Measurements from ENCODE around the gene HOXB2. TPM values are rescaled to one million over a fixed set of nuclear protein-coding genes. Genes with fewer than 3 reads are reported as not detected.

HOXB2 gene
- total and polyA plus RNA-seq, 2 of the 8 experiments (the other 6 are each of a cell fraction or from before 2014, with no cell fraction given): not detected

GRCh38 chr17:48591255-48592056 lies 46.5 kb upstream of the HOXB2 start:
- no peak overlapping the region for H4K5ac ChIP-seq (ENCODE audit: insufficient read length, low read depth, low read length)
- no peak overlapping the region for H4K8ac ChIP-seq (ENCODE audit: extremely low read depth, insufficient read depth, low read length)
- no peak overlapping the region for H3K23ac ChIP-seq (ENCODE audit: insufficient read length)
- H3K18ac ChIP-seq (ENCODE audit: extremely low read depth, low read length): no peak overlapping the region
- no peaks in the 10 kb centered on the region for H3K79me2 ChIP-seq (ENCODE audit: control insufficient read depth in 1 of 2, insufficient read depth in 2 of 2, low read length in 2 of 2)
- peaks cover 0 to 3% (median 0%) of the 10 kb centered on the region in 4 experiments; a peak in 1 of 8 replicates for H3K36me3 ChIP-seq (ENCODE audit: control insufficient read depth in 2 of 4, insufficient read depth in 4 of 4, low read length in 3 of 4)
- H2BK12ac ChIP-seq (ENCODE audit: low read depth, low read length): peak overlapping the region; percentile 80; the same call in 1 of the 2 replicates
- no peak overlapping the region for H2BK120ac ChIP-seq (replicated peaks; ENCODE audit: low read depth, low read length)
- H3K14ac ChIP-seq (ENCODE audit: insufficient read length): no peak overlapping the region
- no peak overlapping the region for H3K4me2 ChIP-seq (ENCODE audit: insufficient read depth in 1 of 2, low read depth in 2 of 2, low read length in 2 of 2)
- no peaks in the 10 kb centered on the region for H3K79me1 ChIP-seq (ENCODE audit: low read depth, low read length)
- H4K20me1 ChIP-seq (replicated peaks in 1 of 2; ENCODE audit: control insufficient read depth in 1 of 2, insufficient read depth in 2 of 2, low read length in 2 of 2): peaks cover 28 to 39% of the 10 kb centered on the region in 2 experiments
- H2AK5ac ChIP-seq (ENCODE audit: low read depth, low read length): no peak overlapping the region
- no peak overlapping the region for H4K91ac ChIP-seq (replicated peaks; ENCODE audit: insufficient read length, low read length)
- peaks cover 95 to 100% (median 99%) of the 10 kb centered on the region in 4 experiments for H3K27me3 ChIP-seq (replicated peaks in 1 of 4; ENCODE audit: control insufficient read depth in 3 of 4, extremely low read depth in 1 of 4, insufficient read depth in 3 of 4, low read length in 3 of 4)
- no peak overlapping the region for H2BK5ac ChIP-seq (ENCODE audit: low read depth, low read length)
- ChIA-PET POLR2A (ENCODE audit: partially characterized antibody) (interaction anchor here (0.6 kb wide), 1 partner anchor 213 kb away, joined by 3 read pairs; no protein-coding TSS in a partner anchor), CTCF (ENCODE audit: partially characterized antibody) (interaction anchor here (0.7 to 7.0 kb wide), 15 partner anchors 22 to 702 kb away, joined by 3 to 53 read pairs (median 5); no protein-coding TSS in a partner anchor)
- H2BK15ac ChIP-seq (ENCODE audit: low read length): no peak overlapping the region
- 40% methylated on average over 10 of the region's 10 CpGs; no CpG with 5 or more reads in 1 of the 2 experiments for WGBS, 2 experiments (ENCODE audit: extremely low coverage in 1 of 2, insufficient coverage in 1 of 2, insufficient read length in 1 of 2, insufficient replicate concordance in 2 of 2, low coverage in 1 of 2, low lambda C conversion rate in 2 of 2, missing lambda C conversion rate in 1 of 2)
- no peaks in the 10 kb centered on the region; the same call in 1 of the 2 replicates for H3K23me2 ChIP-seq (ENCODE audit: low read depth, low read length)
- H2BK20ac ChIP-seq (ENCODE audit: low read length): no peak overlapping the region
- peaks cover 0 to 10% (median 3%) of the 10 kb centered on the region in 4 experiments; a peak in 5 of 7 replicates for H3K4me1 ChIP-seq (replicated peaks in 1 of 4; ENCODE audit: control insufficient read depth in 3 of 4, insufficient read depth in 4 of 4, low read length in 3 of 4)
- H3K9ac ChIP-seq (replicated peaks in 1 of 4; ENCODE audit: extremely low read depth in 1 of 4, low read depth in 3 of 4, low read length in 3 of 4): no peak overlapping the region
- no peak overlapping the region for H3K4me3 ChIP-seq (ENCODE audit: extremely low read depth in 1 of 4, insufficient read depth in 2 of 4, low read depth in 3 of 4, low read length in 4 of 4)
- no peak for DNase-seq (ENCODE audit: low read depth in 1 of 2, low spot score in 2 of 2)
- H3K56ac ChIP-seq (replicated peaks; ENCODE audit: insufficient read length, low read depth, low read length): no peak overlapping the region
- no peak overlapping the region for H3K4ac ChIP-seq (replicated peaks; ENCODE audit: insufficient read length, low read depth, low read length)
- no peak overlapping the region for H2AFZ ChIP-seq (ENCODE audit: low read length)
- FAIRE-seq: no peak
- no peaks in the 10 kb centered on the region; a peak in 1 of 4 replicates for H3K9me3 ChIP-seq (ENCODE audit: insufficient read depth in 2 of 2, low read depth in 1 of 2, low read length in 1 of 2)
- H3K27ac ChIP-seq (ENCODE audit: low read depth, low read length): no peak overlapping the region
- TF ChIP-seq CBX8 (IDR thresholded peaks at IDR 0.05; ENCODE audit: borderline replicate concordance, low read depth, low read length): peak; percentile 18; the same call in 1 of the 2 replicates
- no peak for TF ChIP-seq ZNF274 (IDR thresholded peaks at IDR 0.05; ENCODE audit: borderline replicate concordance, extremely low read depth, low read length)
- TF ChIP-seq EZH2 (IDR thresholded peaks at IDR 0.05; ENCODE audit: low read depth, low read length, severe bottlenecking): peak; percentile 29
- TF ChIP-seq SP2 (IDR thresholded peaks at IDR 0.05; ENCODE audit: low read length): no peak
- no peak for TF ChIP-seq EP300 (IDR thresholded peaks at IDR 0.05; ENCODE audit: borderline replicate concordance in 1 of 2, low read depth in 2 of 2, low read length in 2 of 2)
- TF ChIP-seq SAP30 (IDR thresholded peaks at IDR 0.05; ENCODE audit: insufficient read depth, insufficient replicate concordance, low read length): no peak
- TF ChIP-seq SUZ12 (IDR thresholded peaks at IDR 0.05; ENCODE audit: low read length): peak; percentile 68; the same call in 1 of the 2 replicates
- no peak for TF ChIP-seq POU5F1 (IDR thresholded peaks at IDR 0.05; ENCODE audit: low read depth, low read length)
- TF ChIP-seq GABPA (IDR thresholded peaks at IDR 0.05; ENCODE audit: borderline replicate concordance, insufficient read depth, low read length): no peak
- TF ChIP-seq KDM1A (IDR thresholded peaks at IDR 0.05; ENCODE audit: borderline replicate concordance, low read length): no peak
- TF ChIP-seq BCL11A (IDR thresholded peaks at IDR 0.05; ENCODE audit: low read depth in 2 of 2, low read length in 2 of 2): no peak
